Globus pallidus (tissue), 1 donor: ENCODE measurements around the gene KIF20B.
A peak's percentile ranks its signal among the peaks of the same experiment; 100 is the strongest.
"Not testable (repeated sequence)": the region's sequence is repeated elsewhere in the genome, so short reads cannot be mapped to it uniquely, and the experiment has no call there.

Experiments used
- DNase-seq: peaks from one replicate; pipeline ENCODE4 v3.0.0-alpha.2; 2015; ENCODE audit warnings: low spot score

KIF20B gene

GRCh38 chr10:89684604-89685003 lies 16.8 kb upstream of the KIF20B start:
- DNase-seq = no peak

GRCh38 chr10:89685936-89686335 lies 15.5 kb upstream of the KIF20B start:
- DNase-seq = no peak

DNA sequence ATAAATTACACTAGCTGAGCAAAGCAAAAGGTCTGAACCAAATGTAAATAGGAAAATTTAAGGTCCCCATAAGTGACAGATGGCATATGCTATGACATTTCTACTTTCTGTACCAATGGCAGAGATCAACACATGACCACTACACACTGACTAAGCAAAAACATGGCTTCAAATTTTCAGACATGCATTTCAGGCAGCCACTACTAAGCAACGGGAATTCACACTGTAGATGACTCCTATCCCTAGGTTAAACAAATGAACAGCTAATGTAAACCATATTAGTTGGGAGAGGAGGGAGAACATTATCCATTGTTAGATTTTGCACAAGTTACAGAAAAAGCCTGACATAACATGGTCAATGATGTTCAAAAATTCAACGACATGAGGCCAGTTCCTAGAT lies 11.4 kb upstream of the KIF20B start:
- no peak for DNase-seq

- no peak for DNase-seq
Measured at GRCh38 chr10:89692416-89692815, 9.0 kb upstream of the KIF20B start.

DNA sequence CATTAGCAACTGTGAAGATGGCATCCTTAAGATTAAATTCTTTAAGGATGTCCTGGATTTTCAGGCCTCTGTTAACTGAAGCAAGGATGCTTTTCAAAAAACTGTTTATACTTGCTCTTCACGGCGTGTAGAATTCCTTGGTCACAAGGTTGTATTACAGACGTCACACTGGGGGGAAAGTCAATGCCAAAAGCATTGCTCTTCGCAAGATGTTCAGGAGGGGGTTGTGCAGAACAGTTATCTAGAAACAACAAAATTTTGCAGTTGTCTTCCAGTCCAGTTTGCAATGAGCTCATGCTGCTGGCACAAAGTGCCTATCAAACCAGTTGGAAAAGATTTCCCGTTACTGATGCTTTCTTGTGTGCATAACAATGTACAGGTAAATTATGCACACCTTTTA lies 8.2 kb upstream of the KIF20B start:
- DNase-seq = no peak

GRCh38 chr10:89695307-89695706 lies 6.1 kb upstream of the KIF20B start:
- no peak for DNase-seq

DNA sequence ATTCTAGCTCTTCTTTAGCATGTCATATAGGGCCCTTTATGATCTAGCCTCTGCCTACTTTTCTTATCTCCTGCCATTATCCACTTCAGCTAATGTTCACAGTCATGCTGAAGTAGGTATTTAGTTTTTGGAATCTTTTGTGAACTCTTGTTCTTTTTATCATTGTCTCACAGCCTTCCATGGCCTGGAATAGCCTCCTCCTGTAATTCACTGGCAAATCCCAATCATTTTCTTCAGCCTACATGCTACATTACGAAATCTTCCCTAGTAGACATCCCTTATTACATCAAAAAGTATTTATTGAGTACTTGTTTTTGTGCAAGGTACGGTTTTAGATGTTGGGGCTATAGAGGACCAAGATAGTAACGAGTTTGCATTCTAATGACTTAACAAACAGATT lies 3.4 kb upstream of the KIF20B start:
- no peak for DNase-seq

- no peak for DNase-seq
Measured at GRCh38 chr10:89699581-89700064, 1.8 kb upstream of the KIF20B start.

GRCh38 chr10:89700923-89701241 lies 508 bp upstream of the KIF20B start:
- no peak for DNase-seq

GRCh38 chr10:89702121-89702480 lies 711 bp downstream of the KIF20B start:
- no peak for DNase-seq

- no peak for DNase-seq
Measured at GRCh38 chr10:89705466-89705865, 4.1 kb downstream of the KIF20B start.

- no peak for DNase-seq
Measured at GRCh38 chr10:89706011-89706410, 4.6 kb downstream of the KIF20B start.

- DNase-seq = no peak
Measured at GRCh38 chr10:89707372-89707771, 6.0 kb downstream of the KIF20B start.

DNA sequence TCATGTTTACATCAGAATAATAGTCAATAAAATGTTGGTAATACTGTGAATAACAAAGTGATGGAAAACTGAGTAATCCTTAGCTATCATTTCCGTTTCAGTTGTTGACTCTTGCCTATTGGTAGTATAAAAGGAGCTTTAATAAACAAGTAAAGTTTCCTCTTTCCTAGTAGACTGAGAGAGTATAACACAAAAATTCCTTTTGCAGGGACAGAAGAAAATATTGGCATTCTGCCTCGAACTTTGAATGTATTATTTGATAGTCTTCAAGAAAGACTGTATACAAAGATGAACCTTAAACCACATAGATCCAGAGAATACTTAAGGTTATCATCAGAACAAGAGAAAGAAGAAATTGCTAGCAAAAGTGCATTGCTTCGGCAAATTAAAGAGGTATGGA lies 9.4 kb downstream of the KIF20B start:
- no peak for DNase-seq

DNA sequence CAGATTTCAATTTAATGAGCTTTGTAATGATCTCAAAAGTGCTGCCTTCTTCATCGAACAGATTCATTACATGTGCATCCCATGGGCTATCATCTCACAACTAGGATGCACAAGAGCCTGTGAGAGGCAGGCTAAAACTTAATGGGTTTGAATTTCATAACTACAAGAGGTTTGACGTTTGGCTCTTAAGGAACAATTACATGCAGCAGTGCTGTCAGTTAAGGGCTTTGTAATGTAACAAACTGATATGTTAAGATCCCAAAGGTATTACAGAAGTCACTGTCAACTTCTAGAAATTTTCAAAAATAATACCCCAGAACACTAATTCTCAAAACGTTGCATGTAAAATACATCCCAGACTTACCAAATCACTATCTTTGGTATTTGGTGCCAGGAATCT lies 33.2 kb downstream of the KIF20B start:
- DNase-seq = no peak

DNA sequence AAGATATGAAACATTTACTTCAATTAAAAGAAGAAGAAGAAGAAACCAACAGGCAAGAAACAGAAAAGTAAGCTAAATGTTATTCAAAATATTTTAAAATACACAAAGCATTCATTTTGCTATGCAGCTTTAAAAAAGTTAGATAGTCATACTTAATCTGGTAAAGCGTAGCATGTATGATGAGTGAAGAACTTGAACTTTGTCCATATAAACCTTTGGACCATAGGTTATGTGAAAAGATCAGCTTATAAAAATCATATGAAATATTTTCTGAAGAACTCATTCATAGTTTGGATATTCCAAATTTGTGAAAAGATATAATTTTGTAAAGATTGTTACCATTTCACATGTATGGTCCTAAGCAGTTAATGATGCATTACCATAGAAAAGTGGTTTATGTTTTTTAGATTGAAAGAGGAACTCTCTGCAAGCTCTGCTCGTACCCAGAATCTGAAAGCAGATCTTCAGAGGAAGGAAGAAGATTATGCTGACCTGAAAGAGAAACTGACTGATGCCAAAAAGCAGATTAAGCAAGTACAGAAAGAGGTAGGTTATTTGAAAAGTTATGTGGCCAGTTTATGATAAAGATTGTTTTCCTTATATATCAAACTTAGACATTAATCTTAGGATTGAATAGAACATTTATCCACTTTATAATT lies 37.3 kb downstream of the KIF20B start:
- peak; percentile 26 for DNase-seq

GRCh38 chr10:89741126-89741762 lies 39.9 kb downstream of the KIF20B start:
- DNase-seq = no peak

DNA sequence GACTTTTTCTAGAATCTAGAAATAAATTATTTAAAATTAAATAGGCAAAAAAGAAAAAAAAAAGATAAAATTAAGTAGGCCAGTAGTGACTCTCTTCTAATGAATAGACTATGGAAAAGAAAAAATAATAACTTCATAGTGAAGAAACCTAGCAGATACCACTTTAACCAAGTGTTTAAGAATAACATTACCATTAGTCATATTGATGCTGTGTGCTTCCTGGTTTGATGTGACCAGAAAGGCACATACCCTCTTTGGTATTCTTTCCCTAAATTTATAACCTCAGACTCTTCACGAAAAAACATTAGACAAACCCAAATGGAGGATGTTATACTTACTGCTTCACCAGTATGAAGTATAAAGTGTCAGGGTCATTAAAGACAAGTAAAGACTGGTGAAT lies 42.6 kb downstream of the KIF20B start:
- no peak for DNase-seq

DNA sequence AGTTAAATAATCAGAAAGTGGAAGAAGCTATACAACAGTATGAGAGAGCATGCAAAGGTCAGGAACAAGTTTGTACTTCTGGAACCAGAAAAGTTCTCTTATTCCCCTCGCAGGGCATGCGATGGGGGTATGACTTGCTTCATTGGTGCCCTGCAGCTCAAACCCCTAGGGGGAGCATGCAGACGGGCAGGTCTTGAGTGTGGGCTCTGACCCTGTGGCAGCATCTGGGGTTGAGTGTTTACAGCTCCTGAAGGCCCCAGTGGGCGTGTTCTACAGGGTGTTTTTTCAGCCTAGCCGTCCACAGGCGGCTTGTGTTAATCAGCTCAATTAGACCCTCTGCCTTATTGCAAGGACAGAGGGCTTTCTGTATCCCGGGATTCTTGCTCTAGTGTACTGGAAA lies 44.5 kb downstream of the KIF20B start:
- no peak for DNase-seq

DNA sequence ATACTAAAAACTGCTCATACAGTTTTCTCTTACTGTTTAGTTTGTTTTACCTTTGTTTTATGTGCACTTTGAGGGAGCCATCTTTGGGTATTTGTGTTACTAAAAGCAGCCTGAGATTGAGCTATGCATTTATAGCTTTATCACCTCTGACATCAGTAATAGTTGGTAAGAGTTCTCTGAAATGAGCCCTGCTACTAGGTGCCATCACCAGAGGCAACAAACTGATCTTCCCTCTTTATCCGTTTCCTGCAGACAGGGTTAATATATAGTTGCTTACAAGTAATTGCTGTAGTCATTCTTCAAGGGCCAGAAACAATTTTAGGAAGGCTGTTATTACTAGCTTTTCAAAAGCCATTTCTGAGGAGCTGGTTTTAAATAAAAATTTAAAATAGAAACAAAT lies 49.1 kb downstream of the KIF20B start:
- DNase-seq = no peak

DNA sequence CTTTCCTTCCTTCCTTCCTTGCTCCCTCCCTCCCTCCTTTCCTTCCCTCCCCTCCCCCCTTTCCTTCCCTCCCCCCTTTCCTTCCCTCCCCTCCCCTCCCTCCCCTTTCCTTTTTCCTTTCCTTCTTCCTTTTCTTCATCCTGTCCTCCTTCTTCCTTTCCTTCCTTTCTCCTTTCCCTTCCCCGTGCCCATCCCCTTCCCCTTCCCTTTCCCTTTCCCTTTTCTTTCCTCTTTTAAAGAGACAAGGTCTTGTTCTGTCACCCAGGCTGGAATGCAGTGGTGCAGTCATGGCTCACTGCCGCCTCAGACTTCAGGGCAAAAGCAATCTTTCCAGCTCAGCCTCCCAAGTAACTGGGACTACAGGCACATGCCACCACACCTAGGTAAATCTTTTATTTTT lies 54.0 kb downstream of the KIF20B start:
- DNase-seq = no peak

- DNase-seq = no peak
Measured at GRCh38 chr10:89759531-89759930, 58.1 kb downstream of the KIF20B start.

DNA sequence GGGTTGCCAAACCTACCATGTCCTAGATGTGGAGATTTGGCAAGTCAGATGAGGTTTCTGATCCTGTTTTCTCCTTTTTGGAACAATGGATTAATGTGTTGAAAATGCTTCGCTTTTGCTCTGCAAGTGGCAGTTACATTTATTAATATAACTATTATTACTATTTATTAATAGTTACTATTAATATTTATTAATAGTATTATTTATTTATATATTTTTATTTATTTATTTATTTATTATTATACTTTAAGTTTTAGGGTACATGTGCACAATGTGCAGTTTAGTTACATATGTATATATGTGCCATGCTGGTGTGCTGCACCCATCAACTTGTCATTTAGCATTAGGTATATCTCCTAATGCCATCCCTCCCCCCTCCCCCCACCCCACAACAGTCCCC lies 62.3 kb downstream of the KIF20B start:
- not testable (repeated sequence) for DNase-seq

- no peak for DNase-seq
Measured at GRCh38 chr10:89771684-89772083, 70.3 kb downstream of the KIF20B start.
